OCI-LY3 (cell line): Measurements from ENCODE around the gene ABHD13.
"Not testable (repeated sequence)": the region's sequence is repeated elsewhere in the genome, so short reads cannot be mapped to it uniquely, and the experiment has no call there.

Source experiments
- CTCF ChIP-seq: fragments of 200-600, 300-600 bp; sonication (generic); IDR thresholded peaks from 2 replicates; pipeline ENCODE4 v1.5.1; 2014; ENCODE audit warnings: antibody characterized with exemption, low read length, low read depth
- EZH2phosphoT487 ChIP-seq: fragments of 200-600 bp; shearing (Covaris generic); IDR thresholded peaks from 2 replicates; pipeline ENCODE4 v1.6.1; 2018; ENCODE audit warnings: antibody characterized with exemption, mixed run types, low read depth

GRCh38 chr13:108267855-108268254 lies 49.7 kb downstream of the ABHD13 start:
- not testable (repeated sequence) for TF ChIP-seq CTCF, EZH2phosphoT487
